Gastroesophageal sphincter (tissue), 4 donors: ENCODE results near the gene TRPV3. TPM values are rescaled to one million over a fixed set of nuclear protein-coding genes. Genes with fewer than 3 reads are reported as not detected.
"Not testable (repeated sequence)": the region's sequence is repeated elsewhere in the genome, so short reads cannot be mapped to it uniquely, and the experiment has no call there.

Experiments used
- ATAC-seq: fragments of 150-250 bp; one replicate; pipeline ENCODE4 v1.9.1; 2016; ENCODE audit warnings: mild to moderate bottlenecking, moderate library complexity
- H3K27ac ChIP-seq, 4 donors: fragments of 200-600 bp; sonication (generic) in 3 of 4; 1 replicate in 3 of 4; 2 replicates in 1 of 4; pipeline ENCODE4 v1.5.1; 2016 to 2019
- H3K27me3 ChIP-seq: fragments of 200-600 bp; sonication (generic); one replicate; pipeline ENCODE4 v1.5.1; 2019
- H3K36me3 ChIP-seq, 2 donors: fragments of 200-600 bp; sonication (generic); one replicate each; pipeline ENCODE4 v1.5.1; 2019; ENCODE audit warnings: control low read depth in 1 of 2
- H3K4me1 ChIP-seq, 3 donors: fragments of 200-600 bp; sonication (generic); 1 replicate in 2 of 3; 2 replicates in 1 of 3; pipeline ENCODE4 v1.5.1; 2016 to 2019; ENCODE audit warnings: control low read depth in 2 of 3
- H3K4me3 ChIP-seq, 2 donors: fragments of 200-600 bp; sonication (generic); one replicate each; pipeline ENCODE4 v1.5.1; 2019; ENCODE audit warnings: mild to moderate bottlenecking in 1 of 2, moderate library complexity in 1 of 2
- H3K9me3 ChIP-seq, 3 donors: fragments of 200-600 bp; sonication (generic); one replicate each; pipeline ENCODE4 v1.5.1; 2017 to 2019; ENCODE audit warnings: control low read depth in 2 of 3
- EP300 ChIP-seq: sonication (generic); formaldehyde crosslinking; IDR thresholded peaks from one replicate; pipeline ENCODE4 v1.6.1; 2017; ENCODE audit warnings: antibody characterized with exemption, mild to moderate bottlenecking
- POLR2A ChIP-seq, 2 donors: fragments of 450-650 bp; IDR thresholded peaks; one replicate each; pipeline ENCODE4 v1.6.1; 2017; ENCODE audit warnings: antibody characterized with exemption in 2 of 2, mild to moderate bottlenecking in 2 of 2, moderate library complexity in 1 of 2
- POLR2AphosphoS5 ChIP-seq: sonication (generic); formaldehyde crosslinking; IDR thresholded peaks from one replicate; pipeline ENCODE4 v1.6.1; 2017; ENCODE audit warnings: antibody characterized with exemption
- WGBS, 2 donors: methylation state at CpG; one replicate each; pipeline ENCODE4 v1.1.5; 2018; ENCODE audit warnings: low coverage in 1 of 2; 5-methylcytosine and 5-hydroxymethylcytosine counted together
- total RNA-seq, 4 donors: library from RNA; depleted of rRNA; stranded (reverse); fragments of >200 nt; gene quantifications; one replicate each; pipeline ENCODE4 v1.1.0, GENCODE V29; 2016
- TF ChIP-seq, protein P1 (sequence below), 4 experiments: fragments of 200-600 bp in 2 of 4; fragments of 450-650 bp in 2 of 4; sonication (generic) in 1 of 4; IDR thresholded peaks; one replicate each; pipeline ENCODE4 v1.5.1; 2017 to 2019; ENCODE audit warnings: antibody characterized with exemption in 4 of 4, mild to moderate bottlenecking in 2 of 4, moderate library complexity in 2 of 4

The TRPV3 gene
- total RNA-seq, 4 donors from 2014 or later = 0.31 to 0.82 (median 0.70) TPM

DNA sequence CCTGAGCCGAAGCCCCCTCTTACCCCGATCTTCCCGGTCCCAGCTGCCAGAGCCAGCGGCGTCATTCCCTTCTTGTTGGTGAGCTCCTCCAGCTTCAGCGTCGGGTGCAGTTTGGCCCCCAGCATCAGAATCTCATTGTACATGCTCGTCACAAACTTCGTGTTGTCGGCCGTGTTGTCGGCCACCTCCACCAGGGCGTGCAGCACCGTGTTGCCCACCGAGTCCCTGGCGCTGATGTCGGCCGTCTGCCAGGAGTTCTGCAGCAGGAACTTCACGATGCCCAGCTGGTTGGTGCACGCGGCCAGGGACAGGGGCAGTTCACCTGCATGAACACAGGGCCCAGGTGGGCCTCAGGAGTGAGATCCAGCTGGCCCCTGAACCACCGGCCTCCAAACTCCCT lies 32.2 kb upstream of the TRPV3 start:
- Histone ChIP-seq H3K4me1 (peaks cover 0 to 10% (median 0%) of the 10 kb centered on the region in 3 donors), H3K27me3 (no peaks in the 10 kb centered on the region), H3K4me3 (no peak overlapping the region), H3K27ac (no peak overlapping the region), H3K9me3 (no peaks in the 10 kb centered on the region), H3K36me3 (peaks cover 0 to 72% of the 10 kb centered on the region in 2 donors)
- 94 to 95% methylated on average over 5 to 13 of the region's 22 CpGs for WGBS, 2 donors
- ATAC-seq = no peak
- TF ChIP-seq EP300 = no peak
- TF ChIP-seq POLR2AphosphoS5 = no peak
- TF ChIP-seq POLR2A (IDR thresholded peaks at IDR 0.05) = no peak
- TF ChIP-seq, protein P1, sequence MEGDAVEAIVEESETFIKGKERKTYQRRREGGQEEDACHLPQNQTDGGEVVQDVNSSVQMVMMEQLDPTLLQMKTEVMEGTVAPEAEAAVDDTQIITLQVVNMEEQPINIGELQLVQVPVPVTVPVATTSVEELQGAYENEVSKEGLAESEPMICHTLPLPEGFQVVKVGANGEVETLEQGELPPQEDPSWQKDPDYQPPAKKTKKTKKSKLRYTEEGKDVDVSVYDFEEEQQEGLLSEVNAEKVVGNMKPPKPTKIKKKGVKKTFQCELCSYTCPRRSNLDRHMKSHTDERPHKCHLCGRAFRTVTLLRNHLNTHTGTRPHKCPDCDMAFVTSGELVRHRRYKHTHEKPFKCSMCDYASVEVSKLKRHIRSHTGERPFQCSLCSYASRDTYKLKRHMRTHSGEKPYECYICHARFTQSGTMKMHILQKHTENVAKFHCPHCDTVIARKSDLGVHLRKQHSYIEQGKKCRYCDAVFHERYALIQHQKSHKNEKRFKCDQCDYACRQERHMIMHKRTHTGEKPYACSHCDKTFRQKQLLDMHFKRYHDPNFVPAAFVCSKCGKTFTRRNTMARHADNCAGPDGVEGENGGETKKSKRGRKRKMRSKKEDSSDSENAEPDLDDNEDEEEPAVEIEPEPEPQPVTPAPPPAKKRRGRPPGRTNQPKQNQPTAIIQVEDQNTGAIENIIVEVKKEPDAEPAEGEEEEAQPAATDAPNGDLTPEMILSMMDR (IDR thresholded peaks at IDR 0.05) = no peak

DNA sequence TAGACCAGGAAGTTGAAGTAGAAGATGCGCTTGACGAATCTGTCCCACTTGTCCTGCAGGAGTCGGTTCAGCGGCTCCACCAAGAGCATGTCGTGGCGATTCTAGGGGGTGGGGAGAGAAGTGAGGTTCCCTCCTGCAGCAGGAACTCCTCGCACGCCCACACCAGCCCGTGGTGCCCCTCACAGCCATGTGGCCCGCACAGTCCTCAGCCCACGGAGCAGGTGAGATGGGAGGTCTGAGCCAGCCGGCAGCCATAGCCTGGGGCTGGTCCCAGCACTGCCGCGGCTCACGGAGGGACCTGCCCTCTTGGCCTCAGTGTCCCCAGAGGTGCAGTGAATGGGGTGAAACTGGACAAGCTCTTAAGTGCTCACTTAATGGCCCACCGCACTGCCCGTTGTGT lies 28.2 kb upstream of the TRPV3 start:
- Histone ChIP-seq H3K36me3 (peaks cover 0 to 81% of the 10 kb centered on the region in 2 donors), H3K4me3 (no peak overlapping the region), H3K27ac (no peak overlapping the region), H3K4me1 (no peaks in the 10 kb centered on the region), H3K27me3 (no peaks in the 10 kb centered on the region), H3K9me3 (no peaks in the 10 kb centered on the region)
- 92 to 100% methylated on average over 1 to 5 of the region's 17 CpGs for WGBS, 2 donors
- no peak for ATAC-seq
- no peak for TF ChIP-seq EP300
- TF ChIP-seq, protein P1 (IDR thresholded peaks at IDR 0.05) = no peak
- TF ChIP-seq POLR2A (IDR thresholded peaks at IDR 0.05) = no peak
- TF ChIP-seq POLR2AphosphoS5 = no peak

DNA sequence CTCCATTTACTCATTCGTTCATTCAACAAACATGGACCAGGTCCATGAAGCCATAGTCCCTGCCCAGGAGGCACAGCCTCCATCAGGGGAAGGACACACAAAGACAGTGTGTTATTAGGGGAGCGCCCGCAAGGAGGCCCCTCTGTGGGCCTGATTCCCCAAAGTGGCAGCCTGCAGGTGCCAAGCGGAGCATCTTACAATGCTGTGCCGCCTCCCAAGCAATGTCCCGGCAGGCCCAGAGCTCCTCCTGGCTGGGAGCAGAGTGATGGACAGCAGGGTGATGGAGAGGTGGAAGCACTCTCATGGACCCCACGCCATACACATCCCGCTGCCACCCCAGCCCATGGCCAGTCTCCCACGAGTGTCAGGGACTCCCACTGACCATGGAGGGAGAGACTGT lies 25.8 kb upstream of the TRPV3 start:
- no peak overlapping the region for H3K4me3 ChIP-seq
- H3K27ac ChIP-seq = no peak overlapping the region
- H3K27me3 ChIP-seq = no peaks in the 10 kb centered on the region
- no peak for ATAC-seq
- 100% methylated on average over 1 of the region's 9 CpGs; no CpG with 5 or more reads in 1 of the 2 donors for WGBS, 2 donors
- H3K36me3 ChIP-seq = peaks cover 0 to 82% of the 10 kb centered on the region in 2 donors
- no peak for TF ChIP-seq POLR2A (IDR thresholded peaks at IDR 0.05)
- TF ChIP-seq POLR2AphosphoS5 = no peak
- no peak for TF ChIP-seq EP300
- TF ChIP-seq, protein P1 (IDR thresholded peaks at IDR 0.05) = no peak
- no peaks in the 10 kb centered on the region for H3K4me1 ChIP-seq
- no peaks in the 10 kb centered on the region for H3K9me3 ChIP-seq

DNA sequence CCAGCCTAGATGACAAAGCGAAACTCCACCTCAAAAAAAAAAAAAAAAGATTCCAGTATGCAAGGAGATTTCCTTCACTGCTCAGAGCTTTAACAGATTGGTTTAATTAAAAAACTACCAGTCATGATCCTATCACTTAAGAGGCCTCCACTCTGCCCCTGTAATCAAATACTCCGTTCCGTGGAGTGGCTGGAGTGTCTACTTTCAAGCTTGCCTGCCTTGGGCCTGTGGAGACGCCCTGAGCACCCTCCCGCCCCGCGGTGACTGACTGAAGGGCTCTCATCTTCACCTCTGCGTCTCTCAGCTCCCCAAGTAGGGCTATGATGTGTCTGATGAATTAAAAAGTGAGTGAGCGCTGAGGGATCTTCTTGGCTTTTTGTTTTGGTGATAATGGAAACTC lies 25.3 kb upstream of the TRPV3 start:
- H3K27me3 ChIP-seq = no peaks in the 10 kb centered on the region
- no peak overlapping the region for H3K4me3 ChIP-seq
- 76 to 89% methylated on average over 3 to 9 of the region's 9 CpGs for WGBS, 2 donors
- H3K36me3 ChIP-seq = peaks cover 0 to 78% of the 10 kb centered on the region in 2 donors
- no peaks in the 10 kb centered on the region for H3K9me3 ChIP-seq
- no peak for ATAC-seq
- TF ChIP-seq, protein P1 (IDR thresholded peaks at IDR 0.05) = no peak
- TF ChIP-seq EP300 (no peak), POLR2AphosphoS5 (no peak), POLR2A (IDR thresholded peaks at IDR 0.05) (no peak)
- H3K27ac ChIP-seq = no peak overlapping the region
- H3K4me1 ChIP-seq = no peaks in the 10 kb centered on the region

DNA sequence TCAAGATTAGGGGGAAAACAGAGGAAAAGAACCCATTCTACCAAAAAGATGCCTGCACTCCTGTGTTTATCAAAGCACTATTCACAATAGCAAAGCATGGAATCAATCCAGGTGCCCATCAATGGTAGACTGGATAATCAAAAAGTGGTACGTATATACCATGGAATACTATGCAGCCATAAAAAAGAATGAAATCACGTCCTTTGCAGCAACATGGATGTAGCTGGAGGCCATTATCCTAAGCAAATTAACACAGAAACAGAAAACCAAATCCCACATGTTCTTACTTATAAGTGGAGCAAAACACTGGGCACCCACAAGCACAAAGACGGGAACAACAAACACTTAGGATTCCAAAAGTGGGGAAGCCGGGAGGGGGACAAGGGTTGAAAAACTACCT lies 21.1 kb upstream of the TRPV3 start:
- not testable (repeated sequence) for H3K9me3 ChIP-seq
- H3K36me3 ChIP-seq = peaks cover 0 to 63% of the 10 kb centered on the region in 2 donors
- WGBS, 2 donors = 67 to 81% methylated on average over 3 to 4 of the region's 4 CpGs

More for the DNA sequence above, 21.1 kb upstream of the TRPV3 start:
- ATAC-seq, H3K27ac ChIP-seq, H3K27me3 ChIP-seq, H3K4me3 ChIP-seq, H3K4me1 ChIP-seq: not testable (repeated sequence)
